ENCODE results near the gene TSPAN14.

The TSPAN14 gene

DNA sequence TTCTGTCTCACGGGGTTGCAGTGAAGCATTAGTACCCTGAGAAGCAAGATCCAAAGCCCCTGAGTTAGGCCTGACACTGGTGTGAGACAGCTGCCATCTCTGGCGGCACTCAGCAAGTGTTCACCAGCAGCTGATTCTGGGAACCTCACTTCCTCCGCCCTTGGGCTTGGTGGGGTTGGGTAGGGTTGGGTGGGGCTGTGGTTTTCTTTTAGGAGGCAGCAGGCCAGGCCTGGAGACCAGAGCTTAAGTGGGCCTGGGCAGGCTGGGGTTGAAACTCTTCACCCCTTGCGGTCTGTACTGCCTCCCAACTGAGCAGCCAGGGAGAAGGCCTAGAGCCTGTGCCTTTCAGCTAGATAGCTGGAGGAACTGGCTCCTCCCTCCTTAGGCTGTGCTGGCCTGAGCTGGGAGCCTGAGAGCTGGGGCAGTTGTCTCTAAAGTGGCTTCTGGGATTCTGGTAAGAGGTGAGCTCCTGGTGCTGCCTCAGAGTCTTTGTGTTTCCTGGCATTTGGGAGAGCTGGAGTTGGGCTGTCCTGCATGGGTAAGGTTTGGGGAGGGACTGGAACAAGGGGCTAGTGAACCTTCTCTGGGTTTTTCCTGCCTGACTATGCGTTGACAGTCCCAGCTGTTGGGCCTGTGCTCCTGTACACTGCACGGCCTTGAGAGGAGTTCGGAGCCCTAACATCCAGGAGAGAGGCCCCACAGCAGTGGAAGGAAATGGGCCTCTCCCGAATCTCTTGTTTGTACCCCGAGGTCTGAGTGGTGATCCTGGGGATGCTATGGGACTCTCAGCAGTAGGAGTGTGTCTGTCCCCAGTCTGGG lies 5.1 kb downstream of the TSPAN14 start:
- TF ChIP-seq, protein P1, sequence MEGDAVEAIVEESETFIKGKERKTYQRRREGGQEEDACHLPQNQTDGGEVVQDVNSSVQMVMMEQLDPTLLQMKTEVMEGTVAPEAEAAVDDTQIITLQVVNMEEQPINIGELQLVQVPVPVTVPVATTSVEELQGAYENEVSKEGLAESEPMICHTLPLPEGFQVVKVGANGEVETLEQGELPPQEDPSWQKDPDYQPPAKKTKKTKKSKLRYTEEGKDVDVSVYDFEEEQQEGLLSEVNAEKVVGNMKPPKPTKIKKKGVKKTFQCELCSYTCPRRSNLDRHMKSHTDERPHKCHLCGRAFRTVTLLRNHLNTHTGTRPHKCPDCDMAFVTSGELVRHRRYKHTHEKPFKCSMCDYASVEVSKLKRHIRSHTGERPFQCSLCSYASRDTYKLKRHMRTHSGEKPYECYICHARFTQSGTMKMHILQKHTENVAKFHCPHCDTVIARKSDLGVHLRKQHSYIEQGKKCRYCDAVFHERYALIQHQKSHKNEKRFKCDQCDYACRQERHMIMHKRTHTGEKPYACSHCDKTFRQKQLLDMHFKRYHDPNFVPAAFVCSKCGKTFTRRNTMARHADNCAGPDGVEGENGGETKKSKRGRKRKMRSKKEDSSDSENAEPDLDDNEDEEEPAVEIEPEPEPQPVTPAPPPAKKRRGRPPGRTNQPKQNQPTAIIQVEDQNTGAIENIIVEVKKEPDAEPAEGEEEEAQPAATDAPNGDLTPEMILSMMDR (IDR thresholded peaks at IDR 0.05; ENCODE audit: insufficient read depth, low read depth, low read length, missing control alignments): peak; percentile 24
- H3K4me3 ChIP-seq (ENCODE audit: low read length): peak overlapping the region; percentile 45
- DNase-seq (ENCODE audit: low read depth): peak; percentile 74

DNA sequence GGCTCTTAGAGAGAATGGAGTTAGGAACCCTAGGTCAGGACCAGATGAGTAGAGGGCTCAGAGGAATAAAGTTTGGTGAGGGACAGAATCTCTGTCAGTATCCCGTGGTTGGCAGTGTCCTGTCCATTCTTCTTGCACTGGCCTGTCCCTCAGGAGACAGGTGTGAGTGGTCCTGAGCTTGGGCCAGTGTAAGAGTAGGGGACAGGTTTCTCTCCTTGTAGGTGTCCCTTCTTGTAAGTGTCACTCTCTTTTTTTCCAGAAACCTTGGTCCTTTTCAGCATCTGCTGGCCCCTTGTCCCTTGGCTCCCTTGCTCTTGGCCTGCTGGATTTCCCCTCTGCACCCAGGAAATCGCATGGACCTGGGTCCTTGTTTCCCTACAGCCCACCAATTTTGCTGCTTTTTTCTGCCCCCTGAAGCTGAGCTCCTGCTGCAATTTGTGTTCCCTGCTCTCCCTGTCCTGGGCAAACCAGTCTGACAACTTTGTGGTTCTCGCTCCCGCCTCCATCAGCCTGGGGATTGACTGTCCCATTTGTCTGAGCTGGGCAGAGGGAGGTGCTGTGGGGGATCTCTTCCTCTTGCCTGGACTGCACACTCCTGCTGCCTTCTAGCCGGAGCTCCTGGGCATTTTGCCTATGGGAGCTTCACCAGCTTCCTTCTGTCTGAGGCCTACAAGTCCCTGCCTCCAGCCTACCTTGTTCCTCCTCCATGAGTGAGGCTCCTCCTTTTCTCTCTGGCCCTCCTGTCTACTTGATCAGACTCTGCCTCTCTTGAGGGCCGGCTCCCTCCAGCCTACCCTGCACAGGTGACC lies 6.5 kb downstream of the TSPAN14 start:
- DNase-seq (ENCODE audit: low read depth): peak; percentile 97
- TF ChIP-seq, protein P1 (IDR thresholded peaks at IDR 0.05; ENCODE audit: insufficient read depth, low read depth, low read length, missing control alignments): peak; percentile 20
- H3K4me3 ChIP-seq (ENCODE audit: low read length): peak overlapping the region; percentile 45

DNA sequence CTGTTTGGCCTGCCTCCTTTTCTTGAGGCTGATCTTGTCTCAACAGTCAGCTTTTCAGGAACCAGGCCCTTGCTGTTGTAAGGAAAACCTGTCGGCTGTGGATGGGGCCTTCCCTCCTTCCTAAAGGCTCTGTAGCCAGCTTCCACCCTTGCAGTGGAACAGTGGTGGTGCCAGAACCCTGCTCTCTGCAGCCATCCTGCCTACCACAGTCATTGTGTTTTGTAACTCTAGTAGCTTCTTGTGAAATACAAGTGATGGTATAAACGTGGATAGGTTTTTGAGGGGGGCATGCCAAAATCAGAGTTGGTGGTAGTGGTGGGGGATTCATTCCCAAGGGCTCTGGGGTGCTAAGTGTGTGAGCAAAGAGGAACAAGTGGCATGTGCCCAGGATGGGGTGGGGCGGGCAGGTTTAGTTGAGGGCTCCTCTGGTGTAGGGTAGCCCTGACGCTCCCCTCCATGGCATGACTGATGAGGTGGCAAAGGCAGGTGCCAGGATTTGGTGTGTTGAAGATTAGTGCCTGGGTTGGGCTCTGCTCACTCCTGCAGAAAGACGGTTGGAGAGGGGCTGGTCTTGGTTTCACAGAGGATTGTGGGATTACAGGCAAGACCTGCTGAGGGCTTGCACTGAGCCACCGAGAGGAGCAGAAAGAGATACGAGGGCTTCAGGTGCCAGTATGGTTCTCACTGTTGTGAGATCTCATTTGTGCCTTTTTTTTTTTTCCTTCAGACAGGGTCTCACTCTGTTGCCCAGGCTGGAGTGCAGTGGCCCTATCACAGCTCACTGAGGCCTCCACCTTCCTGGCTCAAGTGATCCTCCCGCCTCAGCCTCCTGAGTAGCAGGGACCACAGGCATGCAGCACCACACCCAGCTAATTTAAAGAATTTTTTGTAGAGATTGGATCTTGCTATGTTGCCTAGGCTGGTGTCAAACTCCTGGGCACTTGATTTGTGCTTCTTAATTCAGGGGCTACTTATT lies 7.4 kb downstream of the TSPAN14 start:
- TF ChIP-seq, protein P1 (IDR thresholded peaks at IDR 0.05; ENCODE audit: insufficient read depth, low read depth, low read length, missing control alignments): no peak
- peak overlapping the region; percentile 45 for H3K4me3 ChIP-seq (ENCODE audit: low read length)
- DNase-seq (ENCODE audit: low read depth): peak; percentile 56

DNA sequence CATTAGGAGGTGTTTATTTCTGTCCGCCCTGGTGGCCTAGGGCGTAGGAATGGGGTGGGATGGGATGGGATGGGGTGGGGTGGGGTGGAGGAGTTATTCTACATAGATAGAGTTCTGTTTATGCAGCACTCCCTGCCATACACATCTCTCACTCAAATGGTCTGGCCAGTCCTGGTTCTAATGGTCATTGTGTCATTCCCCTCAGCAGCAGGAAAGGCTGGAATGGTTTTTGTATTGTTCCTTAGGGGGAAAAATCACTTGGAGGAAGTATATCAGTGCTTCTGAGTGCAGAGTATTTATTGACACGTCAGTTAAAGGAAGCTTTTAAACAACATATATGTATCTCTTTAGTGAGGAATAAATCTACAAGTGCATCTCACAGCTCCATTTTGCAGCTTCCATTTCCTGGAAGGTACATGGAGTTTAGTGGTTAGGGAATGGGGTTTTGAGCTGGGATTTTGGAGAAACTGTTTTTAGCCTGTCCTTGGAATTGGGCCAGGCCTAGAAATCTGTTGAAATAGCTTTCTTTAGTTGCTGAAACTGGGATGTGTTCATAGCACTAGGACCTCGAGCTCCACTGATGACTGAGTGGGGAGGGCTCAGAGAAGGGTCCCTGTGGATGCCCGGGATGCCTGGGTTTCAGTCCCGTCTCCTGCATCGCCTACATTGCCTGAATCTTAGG lies 8.3 kb downstream of the TSPAN14 start:
- TF ChIP-seq, protein P1 (IDR thresholded peaks at IDR 0.05; ENCODE audit: insufficient read depth, low read depth, low read length, missing control alignments): no peak
- H3K4me3 ChIP-seq (ENCODE audit: low read length): no peak overlapping the region
- DNase-seq (ENCODE audit: low read depth): no peak

DNA sequence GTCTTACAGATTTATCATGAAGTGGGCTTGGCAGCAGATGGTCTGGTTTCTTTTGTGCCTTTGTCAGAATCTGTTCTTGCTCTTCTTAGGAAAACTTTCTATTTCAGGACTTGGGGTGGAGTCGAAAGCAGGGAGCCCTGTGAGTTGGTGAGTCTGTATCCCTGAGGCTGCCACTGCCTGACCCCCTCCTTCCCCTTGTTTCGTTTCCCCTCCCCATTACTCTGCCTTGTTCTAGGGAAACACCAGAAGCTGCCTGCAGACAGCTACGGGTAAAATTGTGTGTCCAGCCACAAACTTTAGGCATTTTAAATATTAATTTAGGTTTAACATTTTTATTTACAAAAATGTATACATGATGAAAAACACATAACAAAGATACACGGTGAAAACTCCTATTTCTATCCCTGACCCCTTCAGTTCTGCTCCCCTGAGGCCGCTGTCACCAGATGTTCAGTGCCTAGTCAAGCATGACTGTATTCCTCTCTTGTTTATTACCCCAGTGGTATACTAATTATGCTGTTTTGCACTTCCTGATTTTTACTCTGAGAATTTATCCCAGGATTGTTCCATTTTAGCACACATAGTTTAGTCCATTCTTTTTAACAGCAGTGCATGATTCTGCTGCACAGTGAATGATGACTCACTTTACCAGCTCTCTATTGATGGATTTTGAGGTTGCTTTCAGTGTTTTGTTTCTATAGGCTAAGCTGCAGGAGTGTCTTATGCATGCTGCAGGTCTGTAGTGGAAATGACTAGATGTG lies 9.1 kb downstream of the TSPAN14 start:
- TF ChIP-seq, protein P1 (IDR thresholded peaks at IDR 0.05; ENCODE audit: insufficient read depth, low read depth, low read length, missing control alignments): no peak
- no peak overlapping the region for H3K4me3 ChIP-seq (ENCODE audit: low read length)
- peak; percentile 45 for DNase-seq (ENCODE audit: low read depth)

Measured in epithelial cell of esophagus (primary cell).